DMS 273 treated with DMSO at 0.1 percent for 48 hours (cell line): ENCODE data around the gene RBFOX1.

Experiments used
- DNase-seq: peaks from one replicate; lab custom pipeline; 2025; lab: John Stamatoyannopoulos, UW

Gene RBFOX1

GRCh38 chr16:7689234-7689633, 356.6 kb downstream of the RBFOX1 start:
- no peak for DNase-seq

- DNase-seq = no peak
Measured at GRCh38 chr16:7691533-7691932, 358.9 kb downstream of the RBFOX1 start.

- no peak for DNase-seq
Measured at GRCh38 chr16:7703672-7704071, 371.0 kb downstream of the RBFOX1 start.

GRCh38 chr16:7705885-7706284, 373.2 kb downstream of the RBFOX1 start:
- DNase-seq = no peak

GRCh38 chr16:7709186-7709585, 376.5 kb downstream of the RBFOX1 start:
- no peak for DNase-seq

- DNase-seq = no peak
Measured at GRCh38 chr16:7713244-7713643, 380.6 kb downstream of the RBFOX1 start.

GRCh38 chr16:7714775-7715174, 382.1 kb downstream of the RBFOX1 start:
- no peak for DNase-seq

- no peak for DNase-seq
Measured at GRCh38 chr16:7716660-7717550, 384.3 kb downstream of the RBFOX1 start.

- no peak for DNase-seq
Measured at GRCh38 chr16:7722761-7723160, 390.1 kb downstream of the RBFOX1 start.

- no peak for DNase-seq
Measured at GRCh38 chr16:7731141-7731540, 398.5 kb downstream of the RBFOX1 start.

GRCh38 chr16:7736138-7736665, 403.6 kb downstream of the RBFOX1 start:
- no peak for DNase-seq

GRCh38 chr16:7742626-7743025, 410.0 kb downstream of the RBFOX1 start:
- DNase-seq = no peak

GRCh38 chr16:7744546-7745264, 412.1 kb downstream of the RBFOX1 start:
- no peak for DNase-seq

GRCh38 chr16:7745276-7745675, 412.6 kb downstream of the RBFOX1 start:
- no peak for DNase-seq

GRCh38 chr16:7746941-7747340, 414.3 kb downstream of the RBFOX1 start:
- no peak for DNase-seq

- DNase-seq = no peak
Measured at GRCh38 chr16:7748522-7748921, 415.9 kb downstream of the RBFOX1 start.

- no peak for DNase-seq
Measured at GRCh38 chr16:7755347-7755882, 422.8 kb downstream of the RBFOX1 start.
